NCI-H1417 (cell line): Measurements from ENCODE around the gene TMEM212.

Experiments
- DNase-seq, 3 experiments: peaks; one replicate each; lab custom pipeline; 2025; lab: John Stamatoyannopoulos, UW

Gene TMEM212

DNA sequence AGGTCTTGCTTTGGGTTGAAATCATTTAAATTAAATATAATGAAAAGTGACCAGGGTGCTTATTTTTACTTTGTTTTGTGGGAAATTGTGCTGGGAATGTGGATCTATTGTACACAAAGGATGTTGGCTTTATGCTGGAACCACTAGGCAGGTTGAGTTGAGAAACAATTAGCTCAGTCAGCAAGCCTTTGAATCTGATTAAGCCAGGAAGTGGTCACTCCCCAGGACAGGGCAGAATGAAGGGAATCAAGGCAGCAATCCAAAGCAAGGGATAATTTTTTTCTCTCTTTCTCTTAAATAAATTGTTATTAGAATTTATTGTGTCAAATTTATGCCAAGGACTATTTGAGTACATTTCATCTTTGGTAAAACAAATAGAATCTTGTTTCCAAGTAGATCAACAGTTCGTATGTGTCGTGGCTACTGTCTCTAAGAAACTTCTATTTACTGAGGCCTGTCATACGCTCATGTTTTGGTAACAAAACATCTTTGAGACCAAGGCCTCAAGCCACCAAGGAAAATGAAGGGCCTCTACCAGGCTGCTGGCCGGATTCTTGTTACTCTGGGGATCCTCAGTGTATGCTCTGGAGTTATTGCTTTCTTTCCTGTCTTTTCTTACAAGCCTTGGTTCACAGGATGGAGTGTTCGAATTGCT, at the start of gene TMEM212:
TSS of gene TMEM212 (plus strand) at position 486 of the 655 bp plus-strand sequence. CDS start at position 521, 35 bp downstream.
- DNase-seq, result peak in 1 of 3 experiments; percentile 24

DNA sequence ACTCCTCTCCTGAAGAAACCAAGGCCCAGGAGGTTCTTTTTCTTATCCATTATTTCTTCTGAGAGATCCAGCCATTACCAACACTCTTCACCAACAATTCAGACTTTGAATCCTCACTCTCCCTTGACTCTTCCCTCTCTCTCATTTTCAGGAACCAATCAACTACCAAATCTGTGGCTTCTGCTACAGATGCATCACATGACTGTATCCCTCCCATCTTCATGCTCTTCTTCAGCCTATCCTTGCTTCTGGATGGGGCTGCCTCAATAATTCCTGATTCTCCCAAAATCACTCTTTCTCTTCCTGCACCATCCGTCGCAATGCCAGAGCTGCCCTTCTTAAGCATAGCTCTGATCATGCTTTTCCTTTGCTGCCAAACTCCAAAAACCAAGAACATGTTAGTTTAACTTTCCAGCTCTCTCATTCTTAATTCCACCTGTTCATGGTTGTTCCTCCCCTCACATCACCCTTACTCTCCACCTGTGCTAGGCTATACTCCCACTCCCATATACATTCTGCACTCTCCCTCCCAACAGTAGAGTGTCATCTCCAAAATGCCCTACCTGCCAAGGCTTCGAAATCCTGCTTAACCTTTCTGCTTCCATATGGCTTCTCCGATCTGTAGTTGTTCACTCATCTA, 46.4 kb upstream of the TMEM212 start:
- no peak for DNase-seq

DNA sequence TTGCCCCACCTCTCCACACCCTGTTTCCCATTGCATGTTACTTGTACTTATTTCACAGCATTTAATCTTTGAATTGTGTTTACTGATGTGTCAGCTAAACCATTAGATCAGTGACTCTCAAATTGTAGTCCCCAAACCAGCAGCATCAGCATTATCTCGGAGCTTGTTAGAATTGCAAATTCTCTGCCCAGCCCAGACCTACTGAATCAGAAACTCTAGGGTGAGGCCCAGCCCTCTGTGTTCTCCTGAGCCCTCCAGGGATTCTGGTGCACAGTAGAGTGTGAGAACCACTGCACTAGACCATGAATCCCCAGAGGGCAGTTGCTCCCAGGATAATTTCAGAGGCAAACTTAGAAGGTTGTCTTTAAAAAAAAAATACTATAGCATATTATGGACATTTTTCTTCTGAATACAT, 45.9 kb upstream of the TMEM212 start:
- DNase-seq, result no peak

DNA sequence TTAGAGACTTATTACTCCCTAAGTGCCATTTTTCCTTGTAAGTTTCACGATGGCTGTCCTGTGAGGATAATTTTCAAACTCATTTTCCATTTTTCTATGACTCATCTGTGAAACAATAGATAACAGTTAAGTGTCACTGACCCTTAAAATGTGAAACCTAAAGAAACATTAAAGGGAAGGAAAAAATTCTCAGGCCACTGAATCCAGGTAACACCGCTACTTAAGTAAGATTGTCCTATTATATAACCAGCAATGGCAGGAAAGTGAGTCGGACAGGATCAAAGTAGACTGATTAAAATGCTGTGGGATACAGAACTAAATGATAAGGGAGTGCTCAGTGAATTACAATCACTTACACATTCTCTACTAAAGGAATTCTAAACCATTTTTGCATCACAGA, 45.3 kb upstream of the TMEM212 start:
- DNase-seq, result no peak

DNA sequence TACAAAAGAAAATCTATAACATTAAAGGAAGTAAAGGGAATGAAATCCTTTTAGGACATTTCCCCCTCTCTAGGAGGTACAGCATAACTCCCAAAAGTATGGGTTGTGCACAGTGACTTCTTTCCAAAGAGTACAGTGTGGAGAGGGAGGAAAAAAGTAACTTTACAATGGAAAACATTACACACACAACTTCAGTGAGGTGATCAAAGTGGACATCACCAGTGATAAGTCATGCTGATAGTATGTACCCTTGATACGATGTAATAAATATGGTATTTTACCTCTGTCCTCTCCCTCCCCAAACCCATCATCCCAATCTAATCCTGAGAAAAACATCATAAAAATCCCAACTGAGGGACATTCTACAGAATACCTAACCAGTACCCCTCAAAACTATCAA, 43.6 kb upstream of the TMEM212 start:
- no peak for DNase-seq

DNA sequence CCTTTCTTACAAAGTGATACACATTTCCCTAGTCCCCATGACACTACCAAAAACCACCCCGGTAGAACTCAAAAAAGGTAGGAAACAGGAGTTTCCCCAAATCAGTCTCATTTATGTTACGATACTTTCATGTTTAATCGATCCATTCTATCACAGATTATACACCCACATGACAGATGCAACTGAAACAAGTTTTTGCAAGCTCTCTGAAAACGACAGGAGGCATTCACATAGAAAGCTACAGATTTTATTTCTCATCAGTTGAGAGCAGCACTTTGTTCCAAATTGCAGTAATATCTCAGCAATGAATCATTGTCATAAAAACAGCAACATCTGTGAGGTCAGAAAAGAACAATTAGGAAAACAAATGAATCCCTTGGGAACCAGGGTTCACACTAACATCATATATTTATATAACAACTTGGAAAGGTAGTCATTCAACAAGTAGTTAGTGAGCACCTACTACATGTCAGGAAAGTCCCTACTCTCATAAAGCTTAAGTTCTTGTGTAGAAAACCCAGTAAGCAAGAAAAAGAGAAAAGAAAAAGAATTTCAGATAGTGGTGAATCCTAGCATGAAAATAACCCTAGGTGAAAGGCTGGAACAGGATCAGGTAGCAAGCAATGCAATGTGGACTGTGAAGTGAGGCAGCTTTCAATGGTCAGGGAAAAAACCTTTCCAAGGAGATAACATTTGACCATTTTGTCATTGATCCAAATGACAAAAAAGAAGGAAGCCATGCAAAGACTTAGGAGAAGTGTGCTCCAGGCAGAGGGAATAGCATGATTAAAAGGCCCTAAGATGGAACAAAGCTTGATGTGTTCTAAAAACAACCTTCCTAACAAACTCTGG, 41.2 kb upstream of the TMEM212 start:
- no peak for DNase-seq

DNA sequence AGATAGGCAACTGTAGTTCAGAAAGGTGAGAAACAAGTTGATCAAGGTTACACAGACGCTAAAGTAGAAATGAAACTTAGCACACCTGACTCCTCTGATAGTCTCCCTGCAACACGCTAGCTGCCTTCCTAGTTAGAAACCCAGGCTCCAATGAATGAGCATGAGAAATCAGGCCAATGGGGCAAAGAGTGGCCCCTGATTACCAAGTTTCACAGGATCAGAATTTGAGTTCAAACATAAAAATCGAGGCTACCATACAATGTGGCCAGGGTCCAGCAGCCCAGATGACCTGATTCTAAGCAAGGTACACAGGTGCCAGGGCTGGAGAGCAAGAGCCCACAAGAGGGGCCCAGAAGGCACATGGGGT, 40.6 kb upstream of the TMEM212 start:
- DNase-seq, result no peak

DNA sequence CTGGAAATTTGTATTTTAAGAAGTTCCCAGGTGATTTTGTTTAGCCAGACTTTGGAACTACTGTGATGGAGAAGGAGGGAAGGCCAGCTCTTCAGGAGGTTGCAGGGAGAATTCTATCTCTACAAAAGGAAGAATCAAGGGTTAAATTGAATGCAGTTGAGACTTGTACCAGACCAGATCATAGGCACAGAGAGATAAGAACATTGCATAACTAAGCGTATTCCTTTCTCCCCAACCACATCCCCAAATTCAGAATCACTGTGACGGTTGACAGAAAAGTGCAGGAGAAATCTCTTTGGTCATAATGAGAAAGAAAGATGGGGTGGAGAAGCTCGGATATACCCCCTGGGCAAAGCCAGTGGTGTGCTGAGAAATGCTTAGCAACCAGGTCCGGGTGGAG, 40.1 kb upstream of the TMEM212 start:
- DNase-seq, result no peak

DNA sequence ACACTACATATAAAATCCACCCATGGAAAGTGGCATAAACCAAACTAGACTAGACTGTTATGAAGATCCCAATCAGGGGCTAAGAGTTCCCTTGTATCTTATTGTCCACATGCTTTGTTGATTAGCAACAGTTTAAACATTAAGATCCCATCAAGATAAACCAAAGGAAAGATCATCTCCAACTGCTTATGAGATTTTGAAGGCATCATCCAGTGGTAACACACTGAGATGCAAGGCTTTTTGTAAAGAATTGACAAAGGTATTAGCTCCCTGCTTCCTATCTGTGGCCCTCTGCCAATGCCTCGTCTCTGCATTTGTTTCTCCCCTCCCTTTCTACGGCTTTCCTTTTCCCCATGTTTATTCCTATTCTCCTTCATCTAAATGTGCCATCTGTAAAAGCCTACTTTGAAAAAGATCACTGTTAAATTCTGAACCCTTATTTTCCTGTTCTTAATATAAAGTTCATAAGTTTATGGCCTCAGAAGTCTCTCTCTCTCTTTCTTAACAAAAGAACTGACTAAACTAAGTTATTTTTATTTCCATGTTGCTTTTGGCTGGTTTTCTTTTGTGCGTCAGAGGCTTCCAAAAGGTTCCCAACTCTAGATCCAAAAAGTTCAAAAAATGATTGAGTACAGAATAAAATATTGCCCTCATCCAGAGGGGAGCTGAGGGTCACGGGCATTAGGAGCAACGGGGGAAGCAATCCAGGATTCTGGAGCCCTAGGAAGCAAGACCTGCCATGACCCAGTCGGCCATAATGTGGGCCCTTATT, 38.3 kb upstream of the TMEM212 start:
- no peak for DNase-seq

DNA sequence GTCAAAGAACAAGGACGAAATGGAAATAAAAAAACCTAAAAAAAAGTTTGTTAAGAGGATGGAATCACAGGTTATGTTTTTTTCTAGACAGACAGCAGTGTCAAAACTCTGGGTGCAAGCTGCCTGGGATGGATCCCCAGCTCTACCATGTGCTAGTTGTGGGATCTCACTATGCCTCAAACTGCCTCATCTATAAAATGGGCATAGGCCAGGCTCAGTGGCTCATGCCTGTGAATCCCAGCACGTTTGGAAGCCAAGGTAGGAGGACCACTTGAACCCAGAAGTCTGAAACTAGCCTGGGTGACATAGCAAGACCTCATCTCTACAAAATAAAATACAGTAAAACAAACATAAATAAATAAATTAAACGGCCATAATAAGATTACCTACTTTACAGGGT, 37.5 kb upstream of the TMEM212 start:
- no peak for DNase-seq

DNA sequence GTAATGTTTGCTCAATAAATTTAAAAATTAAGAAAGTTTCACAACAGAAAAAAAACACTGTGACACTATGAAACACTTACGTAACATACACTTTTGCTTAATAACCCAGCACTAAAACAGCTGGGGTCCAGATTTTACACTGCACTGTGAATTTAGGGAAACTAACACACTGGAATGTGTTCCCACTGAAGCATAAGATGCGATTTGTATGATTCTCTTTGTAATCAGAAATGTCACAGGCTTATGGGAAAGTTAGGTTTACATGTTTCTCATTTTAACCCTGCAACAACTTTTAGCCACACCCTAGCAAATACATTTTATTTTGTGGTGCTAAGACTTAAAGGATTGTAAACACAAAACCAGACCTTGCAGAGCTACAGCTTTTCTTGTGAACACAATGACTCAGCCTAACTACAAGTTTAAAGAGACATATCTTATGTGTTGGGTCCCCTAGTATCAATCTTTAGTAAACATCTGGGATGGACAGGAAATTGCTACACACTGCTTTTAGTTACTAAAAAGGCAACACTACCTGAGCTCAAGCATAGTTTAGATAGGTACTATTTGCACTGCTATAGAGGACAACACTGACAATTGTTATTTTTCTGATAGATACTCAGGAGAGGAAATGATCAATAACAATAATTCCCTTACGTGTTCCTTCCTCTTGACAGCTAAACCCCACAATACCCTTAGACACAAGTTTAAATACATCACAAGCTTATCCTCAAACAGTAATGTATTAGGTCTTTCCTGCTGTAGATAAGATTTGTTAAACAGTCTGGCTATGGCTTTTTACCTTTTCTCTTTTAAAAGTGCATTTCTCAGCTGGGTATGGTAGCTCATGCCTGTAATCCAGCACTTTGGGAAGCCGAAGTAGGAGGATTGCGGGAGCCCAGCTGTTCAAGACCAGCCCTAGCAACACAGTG, 36.7 kb upstream of the TMEM212 start:
- DNase-seq, result no peak

DNA sequence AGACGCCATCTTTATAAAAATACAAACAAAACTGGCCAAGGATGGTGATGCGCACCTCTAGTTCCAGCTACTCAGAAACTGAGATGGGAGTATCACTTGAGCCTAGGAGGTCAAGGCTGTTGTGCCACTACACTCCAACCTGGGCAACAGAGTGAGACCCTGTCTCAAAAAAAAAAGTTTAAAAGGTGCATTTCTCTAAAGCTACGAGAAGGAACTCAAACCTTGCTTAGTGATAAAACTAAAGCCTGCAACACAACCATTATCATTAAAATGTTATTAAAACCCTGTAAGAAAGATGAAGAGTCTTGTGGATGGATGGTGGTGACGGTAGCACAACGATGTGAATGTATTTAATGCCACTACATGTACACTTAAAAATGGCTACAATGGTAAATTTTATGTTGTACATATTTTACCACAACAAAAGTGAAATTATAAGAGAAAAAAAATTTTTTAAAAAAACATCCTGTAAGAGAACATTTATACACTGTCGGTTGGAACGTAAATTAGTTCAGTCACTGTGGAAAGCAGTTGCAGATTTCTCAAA, 35.9 kb upstream of the TMEM212 start:
- no peak for DNase-seq

DNA sequence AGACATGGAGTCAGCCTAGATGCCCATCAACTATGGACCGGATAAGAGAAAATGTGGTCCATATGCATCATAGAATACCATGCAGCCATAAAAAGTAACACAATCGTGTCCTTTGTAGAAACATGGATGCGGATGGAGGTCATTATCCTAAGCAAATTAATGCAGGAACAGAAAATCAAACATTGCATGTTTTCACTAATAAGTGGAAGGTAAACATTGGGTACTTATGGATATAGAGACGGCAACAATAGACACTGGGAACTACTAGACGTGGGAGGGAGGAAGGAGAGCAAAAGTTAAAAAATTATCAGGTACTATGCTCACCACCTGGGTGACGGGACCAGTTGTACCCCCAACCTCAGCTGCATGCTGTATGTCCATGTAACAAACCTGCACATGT, 35.3 kb upstream of the TMEM212 start:
- peak in 1 of 3 experiments; percentile 22 for DNase-seq

DNA sequence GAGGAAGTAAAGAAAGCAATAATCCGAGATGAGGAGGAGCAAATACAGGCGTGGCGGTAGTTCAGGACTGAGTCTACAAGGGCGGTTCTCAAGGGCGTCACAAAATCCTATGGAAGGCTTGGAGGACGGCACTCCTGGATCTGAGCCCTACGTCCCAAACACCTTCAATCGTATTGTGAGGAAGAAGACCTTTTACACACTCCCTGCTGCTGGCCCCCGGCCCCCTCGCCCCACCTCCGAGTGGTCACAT, 33.6 kb upstream of the TMEM212 start:
- peak in 1 of 3 experiments; percentile 75 for DNase-seq

DNA sequence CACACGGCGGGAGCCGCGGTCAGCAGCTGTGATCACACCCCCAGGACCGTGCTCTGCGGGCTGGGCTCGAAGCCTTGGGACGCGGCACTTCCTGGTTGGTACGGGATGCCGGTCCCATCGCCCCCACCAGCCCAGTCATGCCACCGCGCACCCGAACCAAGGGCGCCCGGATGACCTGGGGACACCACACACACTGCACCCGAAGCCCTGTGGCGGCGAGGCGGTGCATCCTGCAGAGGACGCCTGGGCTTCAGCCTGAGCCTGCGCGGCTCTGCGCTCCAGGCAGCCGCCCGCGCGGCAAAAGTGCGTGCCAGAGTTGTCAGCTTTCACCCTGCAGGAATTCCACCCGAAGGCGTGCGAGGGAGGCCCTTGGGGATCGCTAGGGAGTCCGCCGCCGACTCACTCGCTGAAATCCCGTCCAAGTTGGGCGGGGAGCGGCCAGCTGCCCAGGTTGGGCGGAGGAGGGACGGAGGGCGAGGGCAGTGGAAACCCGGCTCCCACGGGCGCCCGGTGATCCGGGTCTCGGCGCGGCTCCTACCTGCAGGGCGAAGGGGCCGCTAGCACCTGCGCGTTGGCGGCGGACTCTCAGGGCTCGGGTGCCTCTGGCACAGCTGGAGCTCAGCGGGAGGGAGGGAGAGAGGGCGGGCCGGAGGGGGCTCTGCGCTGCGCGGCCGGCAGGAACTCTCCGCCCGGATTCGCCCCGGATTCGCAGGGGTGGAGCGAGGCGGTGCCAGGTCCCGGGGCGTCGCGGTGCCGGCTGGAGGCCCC, 33.1 kb upstream of the TMEM212 start, which contains the start of gene PLD1:
TSS of gene PLD1 (minus strand) at position 623 of the 768 bp plus-strand sequence. CDS start 72,432 bp downstream, outside the sequence.
- peak; percentile 54 to 96 (median 96) for DNase-seq

DNA sequence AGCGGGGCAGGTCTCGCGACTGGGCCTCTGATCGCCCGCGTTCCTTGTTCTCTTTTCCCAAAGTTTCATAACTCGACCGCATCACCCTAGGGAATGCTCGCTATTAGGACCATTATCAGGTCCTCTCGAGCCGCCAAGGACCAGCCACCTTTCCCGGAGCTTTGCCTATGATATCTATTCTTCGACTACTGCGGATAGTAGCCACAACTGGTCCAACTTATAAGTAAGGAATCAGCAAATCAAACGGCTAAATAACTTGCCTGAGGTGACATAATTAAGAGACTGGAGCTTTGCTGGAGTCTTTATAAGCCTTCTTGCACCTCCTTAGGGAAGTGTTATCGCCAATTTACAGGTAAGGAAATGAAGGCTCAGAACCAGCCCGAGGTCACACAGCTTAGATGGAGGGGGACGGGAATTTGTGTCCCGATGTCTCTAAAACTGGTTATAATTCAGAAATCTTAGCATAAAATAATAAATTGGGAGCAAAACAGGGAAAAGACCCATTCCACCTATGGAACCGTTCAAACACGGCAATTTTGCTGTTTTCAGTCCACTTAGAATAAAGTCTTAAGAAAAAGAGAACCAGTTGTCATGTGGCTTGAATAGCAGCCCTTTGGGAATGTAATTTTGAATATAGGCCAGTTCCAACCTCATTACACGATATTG, 32.4 kb upstream of the TMEM212 start:
- peak in 1 of 3 experiments; percentile 33 for DNase-seq

DNA sequence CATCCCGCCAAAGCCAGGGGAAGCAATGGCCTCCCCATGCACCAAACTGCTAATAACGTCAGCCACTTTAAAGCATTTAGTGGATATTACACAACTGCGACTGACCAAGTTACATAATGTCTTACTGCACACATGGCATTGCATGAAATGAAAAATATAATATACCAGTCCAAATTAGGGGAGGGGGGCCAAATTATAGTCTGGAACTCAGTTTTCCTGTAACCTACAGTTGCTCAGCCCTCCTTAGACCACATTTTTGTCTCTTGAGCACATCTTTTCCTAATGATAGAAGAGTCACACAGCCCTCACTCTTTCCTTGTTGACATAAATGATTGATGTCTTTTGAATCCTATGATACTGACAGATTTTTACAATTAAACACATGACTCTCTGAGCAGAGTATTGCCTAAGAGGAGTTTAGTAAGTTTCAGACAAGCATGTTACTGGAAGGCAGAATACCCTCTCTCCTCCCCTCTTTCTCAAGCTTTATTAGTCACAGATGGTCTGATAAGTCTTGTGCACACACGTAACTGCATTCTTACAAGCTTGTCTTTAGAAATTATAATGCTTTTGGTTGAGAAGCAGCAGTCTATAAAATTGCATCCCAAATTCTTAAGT, 31.7 kb upstream of the TMEM212 start:
- DNase-seq, result peak in 1 of 3 experiments; percentile 33

DNA sequence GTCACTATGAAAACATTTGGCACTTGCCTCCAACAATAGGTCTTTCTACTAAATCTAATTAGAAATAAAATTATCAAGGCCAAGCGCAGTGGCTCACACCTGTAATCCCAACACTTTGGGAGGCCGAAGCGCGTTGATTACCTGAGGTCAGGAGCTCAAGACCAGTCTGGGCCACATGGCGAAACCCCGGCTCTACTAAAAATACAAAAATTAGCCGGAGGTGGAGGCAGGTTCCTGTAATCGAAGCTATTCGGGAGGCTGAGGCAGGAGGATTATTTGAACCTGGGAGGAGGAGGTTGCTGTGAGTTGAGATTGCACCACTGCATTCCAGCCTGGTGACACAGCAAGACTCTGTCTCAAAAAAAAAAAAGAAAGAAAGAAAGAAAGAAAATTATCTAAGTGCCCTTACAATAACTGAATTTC, 31.2 kb upstream of the TMEM212 start:
- DNase-seq, result no peak

DNA sequence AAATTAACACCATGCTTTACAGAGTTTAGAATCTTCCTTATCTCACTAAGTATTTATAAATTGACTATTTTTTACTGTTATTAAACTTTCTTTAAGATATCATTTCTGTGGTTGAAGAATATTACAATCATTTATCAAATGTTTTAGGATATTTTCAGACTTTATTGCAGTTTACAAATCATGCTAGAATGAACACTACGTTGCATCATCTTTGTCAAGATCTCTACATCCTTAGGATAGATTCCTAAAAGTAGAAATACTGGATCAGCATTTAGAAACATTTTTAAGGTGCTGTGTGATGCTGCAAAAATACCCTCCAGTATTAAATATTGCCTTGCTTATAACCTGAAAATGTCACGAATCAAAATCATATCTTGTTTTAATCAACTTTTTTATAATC, 30.3 kb upstream of the TMEM212 start:
- no peak for DNase-seq
